Stimulated activated CD8-positive, alpha-beta memory T cell treated with anti-CD3 and anti-CD28 coated beads, Interleukin-15, amount 100 ng/mL, for 48 hours (primary cell): ENCODE measurements around the gene F12.
"Not testable (repeated sequence)": the region's sequence is repeated elsewhere in the genome, so short reads cannot be mapped to it uniquely, and the experiment has no call there.

Experiments used
- DNase-seq, 2 donors: peaks; one replicate each; pipeline ENCODE4 v3.0.0-alpha.2; 2020; ENCODE audit warnings: low read depth in 2 of 2

The F12 gene

GRCh38 chr5:177369645-177370440 is 39.5 kb downstream of the F12 start:
- no peak for DNase-seq

- DNase-seq, result no peak
Observed at GRCh38 chr5:177368869-177369644, 40.3 kb downstream of the F12 start.

GRCh38 chr5:177367981-177368868 is 41.1 kb downstream of the F12 start:
- DNase-seq, result no peak

- DNase-seq, result no peak
Observed at GRCh38 chr5:177367323-177367848, 42.0 kb downstream of the F12 start.

- DNase-seq, result no peak
Observed at GRCh38 chr5:177366528-177367322, 42.6 kb downstream of the F12 start.

GRCh38 chr5:177365845-177366527 is 43.4 kb downstream of the F12 start:
- no peak for DNase-seq

- no peak for DNase-seq
Observed at GRCh38 chr5:177364159-177364962, 45.0 kb downstream of the F12 start.

GRCh38 chr5:177363565-177363964 is 45.8 kb downstream of the F12 start:
- DNase-seq, result no peak

- DNase-seq, result peak; percentile 50 to 73
Observed at GRCh38 chr5:177362610-177363507, 46.5 kb downstream of the F12 start.

- no peak for DNase-seq
Observed at GRCh38 chr5:177362292-177362609, 47.1 kb downstream of the F12 start.

- DNase-seq, result no peak
Observed at GRCh38 chr5:177361418-177362291, 47.7 kb downstream of the F12 start.

GRCh38 chr5:177360740-177361139 is 48.6 kb downstream of the F12 start:
- DNase-seq, result not testable (repeated sequence)

GRCh38 chr5:177359860-177360259 is 49.5 kb downstream of the F12 start:
- DNase-seq, result no peak

GRCh38 chr5:177359451-177359851 is 49.9 kb downstream of the F12 start:
- DNase-seq, result no peak

GRCh38 chr5:177358370-177358819 is 51.0 kb downstream of the F12 start:
- no peak for DNase-seq

GRCh38 chr5:177357459-177358351 is 51.7 kb downstream of the F12 start, which contains the start of gene RGS14:
Gene RGS14, plus strand, starts transcription at chr5:177357924. Its CDS starts 101 bp downstream, at chr5:177358025.
- peak in 1 of 2 donors; percentile 43 for DNase-seq

- DNase-seq, result no peak
Observed at GRCh38 chr5:177357146-177357458, 52.3 kb downstream of the F12 start.
